NOMO-1 treated with dmso at 0.1 percent for 144 hours (cell line): ENCODE results near the gene EIPR1.

Source experiments
- DNase-seq: peaks from one replicate; lab custom pipeline; 2025; ENCODE audit not compliant: unreplicated experiment; lab: John Stamatoyannopoulos, UW

EIPR1 gene

DNA sequence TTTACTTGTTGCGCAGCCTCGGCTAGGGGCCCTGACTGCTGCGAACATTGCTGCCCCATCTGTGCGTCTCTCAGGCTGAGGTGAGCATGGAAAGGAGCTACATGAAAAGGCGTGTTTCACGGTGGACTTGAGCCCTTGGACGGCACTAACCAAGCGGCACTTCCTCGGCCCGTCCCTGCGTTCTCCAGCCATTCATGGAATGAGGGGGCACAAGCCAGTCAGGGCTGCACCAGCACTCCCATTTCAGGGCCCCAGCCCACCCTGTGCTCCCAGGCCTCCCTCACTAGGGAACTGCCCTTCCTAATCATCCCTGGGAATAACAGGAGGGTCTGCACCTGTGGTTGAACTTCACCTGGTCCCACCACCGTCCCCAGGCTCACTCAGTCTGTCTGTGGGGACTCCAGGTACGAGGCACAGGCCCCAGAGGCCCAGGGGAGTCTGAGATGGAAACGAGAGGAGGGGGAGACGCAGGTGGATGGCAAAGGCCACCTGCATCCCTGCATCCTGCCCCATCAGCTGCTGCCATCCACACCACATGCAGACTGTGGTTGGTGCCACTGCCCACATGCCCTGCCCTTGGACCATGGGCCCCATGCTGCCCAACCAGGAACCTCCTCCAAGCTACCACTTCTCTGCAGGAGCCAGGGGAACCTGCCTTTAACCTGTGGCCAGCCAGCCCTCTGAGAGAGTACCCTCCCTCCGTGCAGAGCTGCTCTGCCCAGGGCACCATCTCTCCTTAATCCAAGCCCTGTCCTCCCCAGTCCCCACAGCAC lies 99.7 kb downstream of the EIPR1 start:
- no peak for DNase-seq

GRCh38 chr2:3277050-3277747 lies 100.4 kb downstream of the EIPR1 start:
- no peak for DNase-seq

- DNase-seq = no peak
Observed at GRCh38 chr2:3272761-3273160, 104.9 kb downstream of the EIPR1 start.

GRCh38 chr2:3270095-3270478 lies 107.5 kb downstream of the EIPR1 start:
- no peak for DNase-seq

GRCh38 chr2:3269425-3270094 lies 108.1 kb downstream of the EIPR1 start:
- DNase-seq = no peak

GRCh38 chr2:3268705-3269029 lies 109.0 kb downstream of the EIPR1 start:
- no peak for DNase-seq

DNA sequence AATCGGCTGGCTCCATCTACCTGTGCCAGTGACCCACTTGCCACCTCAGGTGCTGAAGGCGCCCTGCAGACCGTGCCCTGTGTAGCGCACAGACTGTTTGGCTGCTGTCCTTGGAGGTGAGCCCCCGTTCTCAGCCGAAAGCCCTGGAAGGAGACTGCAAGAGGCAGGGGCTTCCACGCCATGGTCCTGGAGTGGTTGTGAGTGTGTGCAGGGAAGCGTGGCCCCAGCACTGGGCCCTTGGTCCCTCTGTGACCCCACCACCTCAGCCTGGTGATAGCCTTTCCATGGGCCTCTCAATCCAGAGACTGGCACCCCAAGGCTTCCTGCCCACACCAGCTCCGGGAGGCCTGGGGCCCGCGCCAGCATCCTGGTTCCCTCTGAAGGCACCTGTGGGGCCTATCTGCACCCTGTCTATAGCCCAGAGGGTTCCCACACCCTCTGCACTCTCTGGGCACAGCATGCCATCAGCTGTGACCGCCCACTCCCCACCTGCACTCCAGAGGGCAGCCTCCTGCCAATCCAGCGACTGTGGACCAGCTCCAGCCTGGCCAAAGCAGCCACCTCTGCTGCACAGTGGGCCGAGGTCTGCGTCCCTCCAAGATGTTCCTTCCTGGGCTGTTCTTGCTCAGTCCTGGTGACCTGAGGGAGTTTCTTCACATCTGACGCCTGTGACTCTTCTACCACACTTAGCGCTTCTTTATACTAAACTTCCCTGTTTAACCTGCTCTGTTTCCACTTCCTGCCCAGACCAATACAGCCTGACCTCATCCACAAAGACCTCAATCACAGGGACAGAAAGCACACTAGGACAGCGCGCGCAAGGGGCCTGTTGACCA lies 109.5 kb downstream of the EIPR1 start:
- no peak for DNase-seq

DNA sequence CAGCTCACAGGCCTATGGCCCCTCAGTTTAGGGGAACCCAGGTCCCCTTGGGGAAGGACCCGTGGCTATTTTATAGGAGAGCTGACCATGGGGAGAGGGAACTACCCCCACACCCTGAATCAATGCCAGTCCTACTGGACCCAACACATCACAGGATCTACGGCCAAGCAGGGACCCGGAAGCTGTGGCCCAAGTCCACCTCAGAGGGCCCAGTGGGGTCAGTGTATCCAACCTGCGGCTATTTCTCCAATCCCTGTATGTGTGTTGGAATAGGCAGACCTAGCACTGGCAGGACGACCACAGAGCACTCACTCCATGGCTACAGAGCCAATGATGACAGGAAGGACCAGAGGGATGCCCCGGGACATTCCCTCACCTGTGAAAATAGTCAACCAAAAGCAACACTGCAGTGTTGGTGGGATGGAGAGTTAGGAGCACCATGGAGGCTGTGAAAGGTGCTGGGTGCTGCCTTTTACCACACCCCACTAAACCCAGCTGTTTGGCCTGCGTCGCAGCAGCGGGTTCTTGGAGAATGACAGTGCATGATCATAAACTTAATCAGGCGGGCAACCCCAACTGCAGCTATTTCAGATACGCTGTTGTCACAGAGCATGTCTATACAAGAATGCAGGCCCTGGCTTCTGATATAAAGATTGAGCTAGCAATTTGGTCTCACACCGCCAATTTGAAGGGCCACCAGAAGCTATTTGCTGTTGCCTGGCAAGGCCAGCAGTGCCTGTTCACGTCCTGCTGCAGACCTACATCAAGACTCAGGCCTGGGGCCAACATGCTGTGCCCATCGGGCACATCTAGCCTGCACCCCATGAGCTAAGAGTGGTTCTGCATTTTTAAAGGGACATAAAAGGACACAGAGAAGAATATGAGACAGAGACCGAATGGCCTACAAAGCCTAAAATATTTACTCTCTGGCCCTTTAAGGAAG lies 110.4 kb downstream of the EIPR1 start:
- DNase-seq = no peak

GRCh38 chr2:3265981-3266924 lies 111.4 kb downstream of the EIPR1 start:
- no peak for DNase-seq

GRCh38 chr2:3265471-3265870 lies 112.1 kb downstream of the EIPR1 start:
- DNase-seq = no peak

GRCh38 chr2:3264010-3264744 lies 113.4 kb downstream of the EIPR1 start:
- DNase-seq = peak; percentile 29

- no peak for DNase-seq
Observed at GRCh38 chr2:3263487-3263886, 114.1 kb downstream of the EIPR1 start.

DNA sequence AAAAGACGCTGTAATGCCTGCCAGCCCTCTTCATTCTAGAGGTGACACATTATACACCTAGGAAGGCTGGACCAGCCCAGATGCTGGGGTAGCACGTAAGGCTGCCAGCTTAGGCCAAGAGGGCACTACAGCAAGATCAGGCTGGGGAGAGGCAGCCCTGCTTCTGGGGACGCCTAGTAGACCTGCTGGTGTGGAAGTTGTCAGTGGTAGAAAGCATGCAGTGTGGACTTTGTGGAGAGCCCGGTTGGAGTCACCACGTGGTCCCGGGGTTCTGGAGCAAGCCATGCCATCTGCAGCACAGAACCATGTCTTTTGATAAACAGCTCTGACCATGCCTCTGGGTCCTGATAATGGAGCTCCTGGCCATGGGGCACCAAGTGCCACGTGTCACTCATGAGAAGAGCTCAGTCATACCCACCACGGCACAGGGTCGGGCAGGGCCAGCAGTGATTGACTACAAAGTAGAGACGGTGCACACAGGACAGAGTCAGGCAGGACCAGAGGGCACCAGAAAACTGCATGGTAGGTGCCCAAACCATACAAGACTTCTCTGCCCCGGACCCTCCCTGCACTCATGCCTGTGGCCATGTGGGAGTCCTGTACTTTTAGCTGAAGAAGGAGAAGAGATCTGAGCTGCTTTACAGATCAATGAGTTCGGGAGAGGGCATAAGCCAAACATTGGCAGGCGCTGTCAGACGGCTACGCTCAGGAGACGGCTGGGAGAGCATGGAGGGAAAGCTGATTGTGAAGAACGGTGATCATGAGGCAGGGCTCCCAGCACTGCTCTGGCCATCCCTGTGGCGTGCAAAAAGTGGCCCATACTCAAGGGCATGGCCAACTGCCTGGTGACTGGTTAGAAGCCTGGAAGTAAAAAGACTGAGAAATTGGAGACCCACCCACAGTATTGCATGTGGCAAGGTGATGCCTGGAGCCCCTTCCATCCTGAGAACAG lies 114.9 kb downstream of the EIPR1 start:
- DNase-seq = no peak

DNA sequence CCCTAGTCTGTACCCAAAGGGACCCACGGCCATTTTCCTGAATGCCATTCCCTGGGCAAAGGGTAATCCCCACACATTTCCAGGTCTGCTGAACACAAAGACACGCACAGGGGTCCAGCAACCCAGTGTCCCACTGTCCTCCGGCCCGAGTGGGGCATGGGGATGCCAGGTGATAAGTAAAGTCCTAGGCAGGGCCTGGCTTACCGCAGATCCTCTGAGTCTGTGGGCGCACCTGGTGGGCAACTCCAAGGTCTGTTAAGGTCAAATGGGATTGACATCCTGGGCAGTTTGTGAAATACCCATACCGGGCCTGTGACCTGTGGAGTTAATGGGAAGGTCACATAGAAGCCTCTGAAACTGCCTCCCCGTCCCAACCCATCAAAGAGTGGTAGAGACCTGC lies 116.1 kb downstream of the EIPR1 start:
- no peak for DNase-seq

- no peak for DNase-seq
Observed at GRCh38 chr2:3260959-3261358, 116.7 kb downstream of the EIPR1 start.

- DNase-seq = no peak
Observed at GRCh38 chr2:3257826-3258225, 119.8 kb downstream of the EIPR1 start.

DNA sequence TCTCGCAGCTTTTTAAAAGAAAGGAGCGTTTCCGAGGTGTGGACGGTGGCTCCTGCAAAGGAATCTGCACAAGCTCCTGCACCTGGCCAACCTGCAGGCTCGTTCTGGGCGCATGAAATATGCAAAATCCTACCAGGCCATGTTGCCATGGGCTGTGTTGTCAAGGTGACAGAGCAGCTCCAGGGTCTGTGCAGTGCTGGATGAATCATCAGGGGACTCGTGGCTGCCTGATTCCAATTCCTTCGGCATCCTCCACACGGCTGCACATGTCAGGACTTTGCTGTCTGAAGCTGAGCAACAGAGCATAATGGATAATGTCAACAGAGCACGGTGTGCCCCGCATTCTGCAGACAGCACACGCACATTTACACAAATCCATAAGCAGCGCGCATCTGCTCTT lies 120.5 kb downstream of the EIPR1 start:
- DNase-seq = no peak
